NCI-H187 treated with DMSO at 0.1 percent for 48 hours (cell line): ENCODE results near the gene TNFAIP1.

Source experiments
- DNase-seq: peaks from one replicate; lab custom pipeline; 2025; lab: John Stamatoyannopoulos, UW

The TNFAIP1 gene

DNA sequence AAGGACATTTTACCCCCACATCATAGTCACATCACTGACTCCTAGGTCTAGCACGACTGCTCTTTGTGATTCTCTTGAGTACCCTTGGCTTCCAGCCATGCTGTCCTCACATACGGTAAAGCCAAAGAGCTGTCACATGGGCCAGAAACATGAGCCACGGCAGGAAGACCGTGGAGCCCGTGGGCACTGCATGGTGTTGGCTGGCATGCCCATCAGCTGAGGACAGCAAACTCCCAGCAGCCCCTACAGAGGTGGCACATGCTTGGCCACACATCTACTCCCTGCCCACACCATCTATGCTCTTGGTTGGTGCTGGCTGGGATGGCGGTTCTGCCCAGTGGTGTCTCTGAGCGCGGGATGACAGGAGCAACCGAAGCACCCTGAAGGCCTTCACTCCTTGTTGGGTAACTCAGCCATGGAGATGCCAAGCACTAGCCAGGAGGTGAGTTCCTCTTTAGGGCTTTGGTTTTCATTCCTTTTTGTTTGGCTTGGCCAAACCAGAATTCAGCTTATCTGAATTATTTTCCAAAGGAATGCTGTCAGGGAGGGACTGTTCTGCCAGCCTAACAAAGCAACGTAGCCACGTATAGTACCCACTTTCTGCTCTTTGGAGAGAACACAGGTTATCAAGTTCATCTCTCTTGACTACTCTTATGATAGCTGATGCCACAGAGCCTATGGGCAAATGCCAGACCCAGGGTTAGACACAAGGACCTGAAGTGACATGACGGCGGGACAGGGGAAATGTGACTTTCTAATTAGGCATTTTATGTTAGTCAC, 10.0 kb downstream of the TNFAIP1 start:
- no peak for DNase-seq

DNA sequence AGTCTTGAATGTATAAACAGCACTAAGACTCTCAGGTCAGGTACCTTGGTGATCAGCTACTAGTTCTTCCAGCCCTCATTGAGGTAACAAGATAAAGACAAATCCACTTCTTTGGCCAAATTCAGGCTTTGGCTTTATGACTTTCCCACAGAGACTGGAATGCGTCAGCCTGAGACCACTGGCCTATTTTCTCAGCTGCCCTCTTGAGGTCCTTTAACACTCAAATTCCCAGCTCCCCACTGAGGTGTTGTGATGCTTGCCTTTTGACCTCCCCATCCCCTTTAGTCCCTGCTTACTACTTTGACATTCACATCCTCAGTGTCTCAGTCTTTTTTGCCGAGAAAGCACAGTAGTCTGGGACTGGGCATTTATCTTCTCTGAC, 10.6 kb downstream of the TNFAIP1 start:
- no peak for DNase-seq

DNA sequence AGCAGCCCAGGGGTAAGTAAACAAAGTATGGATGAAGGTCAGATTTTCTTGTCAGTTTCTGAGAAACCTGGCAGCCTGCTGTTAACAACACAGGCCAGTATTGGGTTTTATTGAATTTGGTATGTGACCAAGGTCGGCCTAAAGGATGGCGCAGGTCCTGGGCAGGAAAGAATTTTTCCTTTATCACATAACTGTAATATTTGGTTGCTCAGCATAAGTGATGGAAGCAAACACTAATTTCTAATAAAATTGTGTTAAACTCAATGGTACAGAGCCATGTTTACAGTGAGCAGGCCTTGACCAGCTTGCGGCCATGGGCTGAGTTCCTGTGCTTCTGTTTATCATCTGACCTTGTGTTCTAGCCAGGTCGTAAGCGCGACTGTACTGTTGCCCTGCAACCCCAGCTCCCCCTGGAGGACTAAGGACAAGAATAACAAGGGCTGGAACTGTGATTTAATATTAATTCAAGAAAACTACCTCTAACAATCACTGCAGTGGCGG, 11.2 kb downstream of the TNFAIP1 start:
- no peak for DNase-seq

DNA sequence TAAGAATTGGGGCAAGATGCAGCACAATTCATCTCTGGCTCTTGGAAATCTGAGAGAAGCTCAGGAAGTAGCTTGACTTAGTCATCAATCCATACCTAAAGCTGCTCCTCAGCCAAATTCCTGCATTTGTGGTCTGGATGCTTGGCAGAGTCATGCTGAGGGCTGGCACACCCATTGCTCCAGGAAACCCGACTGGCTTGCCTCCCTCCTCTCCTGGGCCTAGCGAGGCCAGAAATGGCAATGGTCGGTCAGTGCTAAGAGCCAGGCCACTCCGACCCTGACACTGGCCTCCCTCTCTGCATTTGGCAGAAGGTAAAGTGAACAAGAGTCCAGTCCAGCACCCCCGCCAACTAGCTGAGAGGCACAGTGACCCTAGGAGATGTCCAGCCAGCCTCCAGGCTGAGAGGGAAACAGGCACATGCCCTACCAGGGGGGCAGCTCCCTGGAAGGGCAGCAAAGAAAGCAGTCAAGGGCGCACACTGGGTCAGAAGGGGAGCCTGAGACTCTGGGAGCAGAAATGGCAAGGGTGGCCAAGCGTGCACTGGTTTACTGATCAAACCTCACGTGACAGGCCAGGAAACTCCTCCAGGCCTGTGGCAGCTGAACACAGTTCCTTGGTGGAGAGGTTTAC, 11.8 kb downstream of the TNFAIP1 start:
- no peak for DNase-seq

DNA sequence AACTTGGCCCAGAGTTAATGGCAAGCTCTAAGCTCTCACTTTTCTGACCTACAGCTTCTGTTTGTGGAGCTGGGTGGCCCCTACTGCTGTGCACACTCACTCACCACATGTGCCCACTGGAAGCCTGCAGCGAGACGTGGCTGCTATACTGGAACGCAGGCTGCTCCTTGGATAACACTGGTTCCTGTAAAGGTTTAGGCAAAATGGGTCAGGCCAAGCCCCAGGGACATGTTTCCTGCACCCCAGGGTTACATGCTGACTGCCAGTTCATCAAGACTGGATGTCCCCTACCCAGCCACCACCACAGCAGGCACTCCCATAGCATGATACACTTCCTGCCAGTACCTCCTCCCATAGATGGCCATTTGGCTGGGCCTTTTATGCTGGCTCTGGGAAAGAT, 13.4 kb downstream of the TNFAIP1 start:
- DNase-seq: no peak

DNA sequence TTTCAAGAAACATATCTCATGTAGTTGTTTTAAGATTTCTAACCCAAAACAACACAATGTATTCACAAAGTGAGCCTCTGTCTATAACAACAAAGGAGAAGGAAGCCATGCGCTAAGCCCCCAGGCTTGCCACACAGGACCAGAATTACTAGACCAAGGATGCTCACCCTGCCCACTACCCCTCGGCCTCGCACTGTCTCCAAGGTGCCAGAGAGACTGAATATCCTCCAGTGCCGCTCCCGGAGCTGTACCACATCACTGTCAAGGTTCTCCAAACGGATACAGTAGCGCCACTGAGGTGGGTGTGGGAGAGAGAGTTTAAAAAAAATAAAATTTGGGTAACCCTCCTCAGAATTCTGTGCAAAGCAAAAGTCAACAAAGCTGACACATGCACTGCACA, 14.7 kb downstream of the TNFAIP1 start:
- DNase-seq: no peak

DNA sequence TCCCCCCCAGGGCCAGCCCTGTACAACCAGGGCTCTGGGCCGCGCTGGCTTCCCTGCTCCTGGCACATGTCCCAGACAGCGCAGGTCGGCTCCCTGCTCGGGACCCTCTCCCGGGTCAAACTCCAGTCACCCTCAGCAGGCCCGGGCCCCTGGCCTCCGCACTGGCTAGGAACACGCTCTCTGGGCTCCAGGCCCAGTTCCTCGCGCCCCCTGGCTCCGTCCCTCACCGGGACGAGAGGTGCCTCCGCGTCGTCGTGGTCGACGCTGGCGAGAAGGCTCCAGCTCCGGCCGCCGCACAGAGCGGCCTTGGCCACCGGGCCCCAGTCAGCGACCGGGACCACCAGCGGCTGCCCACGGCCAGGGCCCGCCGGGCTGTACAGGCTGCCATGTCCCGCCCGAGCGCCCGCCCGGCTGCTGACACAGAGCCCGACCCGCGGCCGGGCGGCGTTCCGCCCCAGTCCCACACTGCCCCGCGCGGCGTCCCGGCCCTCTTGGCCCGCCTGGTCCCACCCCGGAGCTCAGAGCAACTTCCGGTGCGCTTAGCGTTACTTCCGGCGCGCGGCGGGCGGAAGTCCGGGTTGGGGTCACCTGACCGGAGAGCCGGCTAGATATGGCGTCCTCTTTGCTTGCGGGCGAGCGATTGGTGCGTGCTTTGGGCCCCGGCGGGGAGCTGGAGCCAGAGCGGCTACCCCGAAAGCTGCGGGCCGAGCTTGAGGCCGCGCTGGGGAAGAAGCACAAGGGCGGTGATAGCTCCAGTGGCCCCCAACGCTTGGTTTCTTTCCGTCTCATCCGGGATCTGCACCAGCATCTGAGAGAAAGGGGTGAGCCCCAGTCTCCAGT, 21.7 kb downstream of the TNFAIP1 start, which contains the start of gene POLDIP2:
Gene POLDIP2 (minus strand): TSS at position 467 of the 840 bp plus-strand sequence. CDS start 79 bp downstream, at position 388.
- peak; percentile 36 for DNase-seq

DNA sequence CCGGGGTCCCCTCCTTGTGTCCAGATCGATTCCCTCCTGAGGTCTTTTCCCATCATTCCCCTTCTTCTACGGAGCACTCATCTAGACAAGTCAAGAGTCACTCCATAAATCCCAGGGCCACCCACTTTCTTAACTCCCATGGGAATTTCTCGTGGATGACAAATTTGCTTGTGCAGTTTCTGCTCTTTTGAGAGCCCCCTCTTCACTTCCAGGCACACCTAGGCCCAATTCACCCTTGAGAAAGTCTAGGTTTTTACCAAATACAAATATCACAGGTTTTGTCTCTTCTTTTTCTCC, 22.3 kb downstream of the TNFAIP1 start:
- DNase-seq: no peak

DNA sequence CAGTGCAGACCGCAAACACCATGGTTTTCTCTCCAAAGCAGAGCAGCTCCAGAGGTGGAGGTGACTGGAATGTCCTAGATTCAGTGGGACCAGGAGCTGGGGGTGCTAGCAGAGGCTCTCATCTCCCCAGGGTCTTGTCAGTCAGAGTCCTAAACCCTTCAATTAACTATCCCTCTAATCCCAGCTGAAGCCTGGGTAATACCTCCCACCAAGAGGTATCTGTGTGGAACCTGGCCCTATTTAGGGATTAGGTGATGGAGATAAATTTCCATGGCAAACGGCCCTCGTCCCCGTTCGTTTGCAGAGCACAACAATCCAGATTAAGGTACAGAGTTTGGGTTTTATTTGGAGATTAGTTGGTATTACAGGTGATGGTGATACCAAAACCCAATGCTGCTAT, 27.6 kb downstream of the TNFAIP1 start:
- no peak for DNase-seq

DNA sequence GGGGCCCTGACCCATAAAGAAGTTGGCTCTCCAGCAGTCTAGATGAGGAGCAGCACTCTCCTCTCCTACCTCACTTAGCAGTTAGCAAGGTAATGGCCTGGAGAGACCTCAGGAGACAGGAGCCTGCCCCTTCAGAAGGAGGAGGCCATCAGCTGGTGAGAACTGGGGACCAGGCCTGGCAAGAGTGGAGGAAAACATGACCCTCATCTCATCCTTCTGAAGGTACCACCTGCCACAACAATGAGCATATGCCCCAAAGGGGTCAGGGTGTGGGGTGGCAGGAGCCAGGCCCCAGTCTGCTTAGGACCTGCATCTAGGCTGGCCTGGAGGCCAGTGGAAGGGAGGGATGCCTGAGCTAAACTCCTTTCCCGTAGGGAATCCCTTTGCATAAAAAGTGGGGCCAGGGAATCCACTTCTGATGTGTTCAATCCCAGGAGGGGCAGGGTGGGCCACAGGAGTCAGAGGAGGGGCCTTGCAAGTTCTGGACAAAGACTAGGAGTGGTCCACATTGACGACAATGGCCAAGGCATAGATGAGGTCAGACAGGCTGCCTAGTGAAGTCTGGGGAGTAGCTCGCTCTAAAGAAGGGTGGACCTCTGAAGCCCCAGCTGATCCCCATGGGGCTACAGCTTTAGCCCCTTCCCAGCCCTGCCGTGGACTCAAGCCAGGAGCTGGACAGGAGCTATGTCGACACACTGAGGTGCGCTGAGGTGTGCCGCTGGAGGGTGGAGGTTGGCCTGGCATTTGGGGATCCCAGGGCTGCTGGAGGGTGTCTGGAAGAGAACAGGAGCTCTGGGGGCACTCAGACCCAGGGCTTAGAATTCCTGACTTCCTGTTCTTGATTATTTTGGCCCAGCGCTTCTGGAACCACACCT, 28.5 kb downstream of the TNFAIP1 start:
- DNase-seq: no peak

DNA sequence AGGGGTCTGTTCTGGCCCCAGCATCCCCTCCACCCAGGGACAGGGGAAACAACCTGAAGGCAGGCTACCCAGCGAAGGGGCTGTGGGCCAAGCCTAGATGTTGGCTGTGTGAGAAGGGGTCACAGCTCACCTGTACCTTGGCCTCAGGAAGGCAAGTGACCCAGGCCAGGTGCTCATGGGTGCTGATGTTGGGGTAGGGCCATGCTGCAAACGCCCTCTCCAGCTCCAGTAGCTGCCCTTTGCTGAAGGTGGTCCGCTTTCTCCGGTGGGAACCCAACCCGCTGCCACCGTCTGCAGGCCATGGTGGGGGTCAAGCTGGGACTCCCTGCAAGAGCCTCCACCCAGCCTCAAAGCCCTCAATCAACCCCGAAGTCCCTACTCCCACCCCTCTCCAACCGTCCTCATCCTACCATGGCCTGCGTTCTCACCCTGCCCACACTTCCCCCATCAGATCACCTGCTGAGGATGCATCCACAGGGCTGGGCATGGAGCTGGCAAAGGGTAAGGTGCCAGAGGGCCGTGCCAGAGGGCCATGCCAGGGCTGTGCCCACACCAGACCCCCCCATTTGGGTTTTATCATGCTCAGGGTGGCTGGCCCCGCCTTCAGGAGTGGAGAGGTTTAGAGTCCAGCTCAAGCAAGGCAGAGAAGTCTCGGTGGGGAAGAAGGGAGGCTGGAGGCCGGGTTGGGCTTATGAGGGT, 29.3 kb downstream of the TNFAIP1 start, which contains the start of gene SEBOX:
Gene SEBOX (minus strand): TSS at position 535 of the 699 bp plus-strand sequence. CDS start 48 bp downstream, at position 487.
- DNase-seq: no peak

DNA sequence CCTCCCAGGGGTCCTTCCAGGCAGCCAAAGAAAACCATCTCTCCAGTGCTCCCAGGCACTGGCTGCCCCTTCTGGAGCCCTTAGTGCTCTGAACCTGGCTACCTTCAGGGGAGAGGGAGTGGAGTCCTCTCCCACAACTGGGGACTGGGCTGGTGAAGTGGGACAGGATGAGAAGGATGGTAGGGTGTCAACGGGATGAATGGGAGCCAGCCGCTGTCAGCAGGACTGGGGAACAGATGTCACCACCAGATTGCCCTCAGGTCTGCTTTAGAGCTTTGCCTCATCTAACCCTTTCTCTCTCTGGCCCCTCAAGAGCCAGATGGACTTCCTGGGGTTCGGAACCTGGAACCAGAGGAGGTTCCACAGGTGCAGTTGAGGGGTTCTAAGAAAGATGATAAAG, 29.9 kb downstream of the TNFAIP1 start:
- DNase-seq: no peak

DNA sequence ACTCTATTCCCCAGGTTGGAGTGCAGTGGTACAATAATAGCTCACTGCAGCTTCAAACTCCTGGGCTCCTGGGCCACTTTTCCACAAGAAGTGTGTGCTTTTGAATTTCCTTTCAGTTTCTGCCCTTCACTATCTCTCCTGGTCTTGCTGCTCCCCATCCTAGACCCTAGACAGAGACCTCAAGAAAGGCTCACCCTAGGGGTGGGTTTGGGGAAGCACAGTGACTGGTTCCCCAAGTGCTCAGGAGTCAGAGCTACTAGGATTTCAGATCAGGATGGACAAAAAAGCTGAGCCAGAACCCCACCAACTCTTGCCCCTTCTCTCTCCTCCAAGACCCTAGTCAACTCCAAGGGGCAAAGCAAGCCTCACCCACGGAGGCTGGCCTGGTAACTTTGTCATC, 31.0 kb downstream of the TNFAIP1 start:
- DNase-seq: no peak

DNA sequence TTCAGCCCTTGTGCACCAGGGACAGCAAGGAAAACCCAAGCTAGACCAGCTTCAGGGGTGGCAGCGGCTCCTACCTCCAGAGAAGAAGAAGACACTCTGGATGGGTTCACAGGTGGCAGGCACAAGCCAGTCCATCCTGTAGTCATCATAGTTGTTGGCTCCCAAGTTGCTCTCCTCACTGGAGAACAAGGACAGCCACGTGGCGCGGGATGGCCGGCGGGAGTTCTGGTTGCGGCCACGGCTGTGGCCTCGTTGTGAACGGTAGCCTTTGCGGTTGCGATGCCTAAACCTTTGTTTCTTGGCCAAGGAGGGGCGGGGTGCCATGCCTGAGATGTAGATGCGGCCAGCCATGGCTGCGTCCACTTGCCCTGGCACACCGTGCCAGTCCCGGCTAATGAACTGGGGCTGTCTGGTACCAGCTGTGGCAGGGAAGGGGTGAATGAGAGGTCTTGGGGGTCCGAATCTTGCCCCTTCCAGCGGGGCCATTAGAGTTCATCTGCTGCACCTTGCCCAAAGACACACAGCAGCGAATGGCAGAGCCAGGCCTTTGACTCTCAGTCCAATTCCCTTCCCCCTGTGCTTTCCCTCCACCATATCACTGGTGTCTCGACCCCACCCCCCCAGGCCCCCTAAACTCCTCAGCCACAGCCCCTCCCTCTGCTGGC, 32.2 kb downstream of the TNFAIP1 start:
- no peak for DNase-seq

DNA sequence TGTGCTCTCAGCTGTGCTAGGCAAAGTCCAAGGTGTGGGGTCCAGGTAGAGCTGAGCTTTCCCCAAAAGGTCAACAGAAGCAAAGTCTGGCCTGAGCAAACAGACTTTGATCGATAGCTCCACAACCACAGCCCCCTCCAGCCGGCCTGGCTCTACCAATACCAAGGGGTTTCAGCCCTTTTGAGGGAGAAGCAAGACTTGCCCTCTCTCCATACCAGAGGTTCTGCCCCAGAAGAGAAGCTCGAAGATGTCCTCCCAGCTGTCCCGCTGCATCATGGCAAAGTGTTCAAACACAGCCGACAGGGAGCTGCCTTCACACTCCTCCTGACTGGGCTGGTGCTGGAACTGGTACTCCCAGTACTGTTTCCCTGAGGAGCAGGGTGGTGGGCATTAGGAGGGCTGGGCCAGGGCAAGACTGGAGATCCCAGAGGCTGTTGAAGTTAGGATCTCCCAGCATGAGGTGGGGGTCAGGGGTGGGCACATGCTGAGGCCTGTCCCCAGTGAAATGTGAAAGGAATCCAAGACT, 32.8 kb downstream of the TNFAIP1 start:
- no peak for DNase-seq

DNA sequence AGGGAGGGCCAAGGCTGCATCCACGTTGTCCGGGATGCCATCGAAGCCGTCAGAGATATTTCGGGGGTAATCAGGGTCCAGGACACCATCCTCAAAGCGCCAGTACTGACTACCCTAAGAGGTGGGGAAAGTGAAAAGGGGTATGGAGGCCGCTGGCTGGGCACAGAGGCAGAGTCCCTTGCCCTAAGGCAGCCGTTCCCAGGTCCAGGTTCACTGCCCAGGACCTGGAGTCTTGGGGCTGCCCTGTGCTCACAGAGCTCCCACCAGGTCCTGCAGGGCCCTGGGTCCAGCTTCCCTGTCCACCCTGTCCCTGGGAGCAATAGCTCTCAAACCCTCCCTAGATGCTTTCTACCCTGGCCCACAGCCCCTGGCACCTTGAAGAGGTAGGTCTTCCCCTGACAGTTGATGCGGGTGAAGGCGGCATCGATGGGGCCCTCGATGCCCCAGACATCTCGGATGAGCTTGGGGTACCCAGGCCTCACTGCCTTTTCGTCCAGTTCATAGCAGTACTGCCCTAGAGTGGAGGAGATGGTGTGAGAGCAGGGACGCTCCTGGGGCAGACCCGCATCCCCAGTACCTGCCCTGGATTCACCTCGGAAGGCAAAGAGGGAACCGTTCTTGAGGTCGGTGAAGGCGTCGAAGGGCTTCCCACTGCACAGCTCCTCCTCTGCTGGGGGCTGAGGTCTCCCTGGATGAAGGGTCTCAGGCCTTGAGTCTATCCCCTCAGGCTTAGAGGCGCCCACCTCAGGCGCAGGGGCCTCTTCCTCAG, 33.5 kb downstream of the TNFAIP1 start:
- DNase-seq: no peak

DNA sequence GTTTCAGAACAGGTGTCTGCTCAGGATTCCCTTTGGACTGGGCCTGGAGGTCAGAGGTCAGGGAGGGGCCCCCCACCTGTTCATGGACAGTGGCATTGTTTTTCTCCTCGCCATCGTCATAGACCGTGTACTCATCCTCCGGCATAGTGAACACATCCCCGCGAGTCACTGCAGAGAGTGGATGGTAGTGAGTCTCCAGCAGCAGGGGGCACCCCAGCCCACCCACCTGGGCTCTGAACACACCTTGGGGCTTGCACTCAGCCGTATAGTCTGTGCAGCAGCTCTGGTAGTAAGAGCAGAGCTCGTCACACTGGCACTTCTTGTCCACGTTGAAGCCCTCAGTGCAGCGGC, 34.1 kb downstream of the TNFAIP1 start:
- no peak for DNase-seq

DNA sequence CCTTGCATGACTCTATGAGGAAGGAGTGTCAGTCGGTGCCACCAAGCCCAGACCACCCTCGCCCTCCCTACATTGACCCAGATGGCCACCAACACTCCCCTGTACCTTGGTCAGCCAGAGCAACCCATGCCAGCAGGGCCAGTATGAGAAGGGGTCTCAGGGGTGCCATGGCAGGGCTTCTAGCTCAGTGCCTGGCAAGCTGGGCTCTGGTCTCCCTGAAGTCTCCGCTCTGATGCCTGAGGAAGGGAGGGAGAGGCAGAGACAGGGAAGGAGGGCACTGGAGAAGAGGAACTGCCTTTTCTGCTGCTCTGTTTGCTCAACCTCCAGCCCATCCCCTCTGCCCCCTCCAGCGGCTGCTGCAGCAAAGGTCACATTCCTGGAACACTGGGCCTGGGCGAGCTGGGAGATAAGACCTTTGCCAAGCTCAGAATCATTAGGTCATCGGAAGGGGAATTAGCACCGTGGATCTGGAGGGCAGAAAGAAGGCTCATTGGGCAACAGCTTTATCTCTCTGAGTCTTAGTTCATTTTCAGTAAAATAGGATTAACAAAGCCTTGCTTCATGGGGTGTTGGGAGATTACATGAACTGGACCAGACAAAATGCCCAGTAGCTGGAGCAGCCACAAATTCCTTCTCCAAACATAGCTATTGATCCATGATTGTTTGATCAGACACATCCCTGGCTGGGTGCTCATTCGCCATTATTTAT, 34.6 kb downstream of the TNFAIP1 start, which contains the start of gene VTN:
Gene VTN (minus strand): TSS at position 273 of the 709 bp plus-strand sequence. CDS start 104 bp downstream, at position 169.
- DNase-seq: no peak

DNA sequence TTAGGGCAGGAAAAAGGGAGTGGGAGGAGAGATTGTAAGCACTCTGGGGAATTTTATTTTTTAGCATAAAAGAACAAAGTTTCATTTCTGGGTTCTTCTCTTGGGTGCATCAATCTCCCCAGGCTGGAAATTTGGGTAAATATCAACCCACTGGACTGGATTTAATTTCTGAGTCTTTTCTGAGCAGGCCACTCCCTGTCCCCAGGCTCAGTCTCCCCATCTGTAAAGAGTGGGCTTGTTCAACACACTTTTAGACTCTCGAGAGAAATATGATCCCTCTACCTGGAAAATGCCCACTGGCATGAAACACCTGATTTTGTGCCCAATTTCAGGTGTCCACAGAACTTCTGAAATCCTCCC, 35.2 kb downstream of the TNFAIP1 start:
- DNase-seq: no peak
